Left renal pelvis (tissue), 4 donors: ENCODE results near the gene JAKMIP2. TPM values are rescaled to one million over a fixed set of nuclear protein-coding genes. Genes with fewer than 3 reads are reported as not detected.

Source experiments
- DNase-seq, 4 donors: peaks; one replicate each; pipeline ENCODE4 v3.0.0-alpha.2; 2013; ENCODE audit warnings: low read depth in 4 of 4, low spot score in 3 of 4
- polyA plus RNA-seq, 4 donors: library from polyadenylated mRNA; unstranded; fragments of 120-200 nt; gene quantifications; one replicate each; pipeline ENCODE4 v1.2.1, GENCODE V29; 2013; ENCODE audit not compliant: insufficient read length in 4 of 4

The JAKMIP2 gene
- polyA plus RNA-seq, 4 donors: 4.0 to 7.4 (median 6.1) TPM

DNA sequence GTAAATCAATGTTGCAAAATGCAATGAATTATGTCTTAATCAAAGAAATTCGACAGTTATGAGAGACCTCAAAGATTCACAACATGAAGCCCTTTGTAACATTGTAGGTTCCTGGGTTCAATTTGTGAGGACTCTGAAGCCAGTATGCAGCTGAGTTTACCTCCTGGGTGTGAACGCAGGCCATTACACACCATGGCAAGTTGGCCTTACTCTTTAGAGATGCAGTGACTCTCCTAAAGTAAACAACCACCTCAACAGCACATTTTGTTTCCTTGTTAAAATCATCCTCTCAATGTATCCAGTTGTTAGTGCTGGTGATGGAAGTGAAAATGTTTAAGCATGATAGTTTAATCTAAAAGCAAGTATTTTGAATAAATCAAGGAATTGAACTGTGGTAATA, 73.8 kb downstream of the JAKMIP2 start:
- DNase-seq: no peak

DNA sequence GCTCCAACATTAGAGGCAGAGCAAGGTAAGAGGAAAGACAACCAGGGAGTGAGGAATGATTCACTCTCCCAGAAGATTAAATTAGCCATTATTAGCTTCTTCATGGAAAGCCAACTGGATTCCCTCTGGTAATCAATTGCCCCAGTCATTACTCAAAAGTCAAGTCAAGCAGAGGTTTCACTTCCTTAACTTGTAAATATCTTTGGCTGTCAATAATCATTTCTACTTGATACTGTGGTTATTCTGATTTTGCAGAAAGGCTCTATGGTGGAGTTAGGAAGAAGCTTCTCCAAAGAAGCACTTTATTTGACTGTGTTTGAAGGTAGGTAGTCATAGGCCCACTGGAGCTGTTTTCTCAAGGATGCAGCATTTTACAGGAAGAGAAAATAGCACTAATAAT, 78.0 kb downstream of the JAKMIP2 start:
- no peak for DNase-seq

DNA sequence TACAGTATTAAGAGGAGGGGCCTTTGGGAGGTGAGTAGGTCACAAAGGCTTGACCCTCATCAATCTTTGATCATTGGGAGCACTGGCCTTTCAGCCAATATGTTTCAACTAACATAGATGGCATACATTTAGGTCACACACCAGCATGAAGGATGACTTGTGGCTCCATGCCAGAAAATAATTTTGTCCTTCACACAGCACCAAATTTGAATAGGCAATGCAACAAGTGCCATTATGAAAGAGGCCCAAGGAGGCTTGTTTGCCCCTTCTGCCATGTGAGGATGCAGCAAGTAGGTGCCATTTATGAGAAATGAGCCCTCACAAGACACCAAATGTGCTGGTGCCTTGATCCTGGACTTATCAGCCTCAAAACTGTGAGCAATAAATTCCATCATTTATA, 81.1 kb downstream of the JAKMIP2 start:
- no peak for DNase-seq

DNA sequence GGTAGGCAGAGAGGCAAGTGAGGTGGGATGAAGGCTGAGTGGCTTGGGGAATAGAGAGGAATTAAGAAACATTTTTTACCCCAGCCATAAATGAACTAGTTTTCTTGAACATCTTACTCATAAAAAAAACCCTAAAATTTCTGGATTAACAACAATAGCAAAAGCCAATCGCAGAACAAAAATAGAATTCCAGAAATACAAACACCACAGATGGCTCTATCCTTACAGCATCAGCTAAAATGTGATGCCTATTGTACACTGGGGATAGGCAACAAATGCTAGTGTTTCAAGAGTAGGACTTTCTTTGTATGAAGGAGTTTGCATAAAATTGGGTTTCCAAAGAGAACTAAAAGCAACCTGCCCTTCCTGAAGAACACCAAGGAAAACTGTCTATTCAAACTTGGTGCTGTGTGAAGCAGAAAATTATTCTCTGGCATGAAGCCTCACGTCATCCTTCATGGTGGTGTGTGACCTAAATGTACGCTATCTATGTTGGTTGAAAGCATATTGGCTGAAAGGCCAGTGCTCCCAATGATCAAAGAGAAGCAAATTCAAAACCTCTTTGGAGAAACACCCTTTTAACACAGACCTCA, 82.9 kb downstream of the JAKMIP2 start:
- no peak for DNase-seq

DNA sequence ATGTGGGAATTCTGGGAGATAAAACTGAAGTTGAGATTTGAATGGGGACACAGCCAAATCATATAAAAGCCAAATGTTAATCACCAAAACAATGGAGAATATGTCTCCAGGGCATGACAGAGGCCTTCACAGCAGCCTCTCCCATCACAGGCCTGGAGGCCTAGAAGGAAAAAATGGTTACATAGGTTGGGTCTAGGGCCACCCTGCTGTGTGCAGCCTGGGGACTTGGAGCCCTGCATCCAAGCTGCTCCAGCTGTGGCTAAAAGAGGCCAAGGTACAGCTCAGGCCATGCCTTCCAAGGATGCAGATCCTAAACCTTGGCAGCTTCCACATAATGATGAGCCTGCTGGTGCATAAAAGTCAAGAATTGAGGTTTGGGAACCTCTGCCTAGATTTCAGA, 85.1 kb downstream of the JAKMIP2 start:
- DNase-seq: no peak

DNA sequence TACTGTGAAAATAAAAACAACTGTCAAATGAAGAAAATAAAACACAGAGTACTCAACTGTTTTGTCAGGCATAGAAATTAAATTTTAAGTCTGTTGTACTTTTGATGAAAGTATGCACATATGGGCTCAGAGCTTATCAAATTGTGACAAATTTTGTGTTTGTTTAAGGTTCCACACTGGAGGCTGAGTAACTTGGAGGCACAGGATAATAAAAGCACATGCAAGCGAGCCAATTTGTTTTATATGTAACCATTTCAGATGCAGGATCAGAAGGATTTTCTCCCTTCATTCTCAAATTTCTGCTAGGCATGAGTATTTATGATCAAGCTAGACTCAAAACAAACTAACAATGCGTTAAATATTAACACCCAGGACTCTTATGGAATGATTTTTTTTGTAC, 87.8 kb downstream of the JAKMIP2 start:
- DNase-seq: no peak

DNA sequence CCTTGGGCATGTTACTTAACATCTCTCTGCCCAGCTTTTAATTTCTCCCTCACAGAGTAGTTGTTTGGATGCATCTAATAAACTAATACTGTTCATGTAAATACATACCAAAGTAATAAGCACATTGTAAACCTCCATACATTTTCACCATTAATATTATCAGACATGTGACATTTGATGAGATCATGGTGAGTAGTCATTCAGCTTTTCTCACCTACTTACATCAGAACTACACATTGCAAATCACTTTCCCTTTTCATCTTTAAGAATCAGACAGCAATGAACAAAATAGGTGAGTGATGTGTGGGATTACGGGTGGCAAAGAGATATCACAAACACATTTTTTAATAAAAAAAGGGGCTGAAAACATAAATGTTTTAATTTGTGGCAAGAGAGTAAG, 89.3 kb downstream of the JAKMIP2 start:
- no peak for DNase-seq

DNA sequence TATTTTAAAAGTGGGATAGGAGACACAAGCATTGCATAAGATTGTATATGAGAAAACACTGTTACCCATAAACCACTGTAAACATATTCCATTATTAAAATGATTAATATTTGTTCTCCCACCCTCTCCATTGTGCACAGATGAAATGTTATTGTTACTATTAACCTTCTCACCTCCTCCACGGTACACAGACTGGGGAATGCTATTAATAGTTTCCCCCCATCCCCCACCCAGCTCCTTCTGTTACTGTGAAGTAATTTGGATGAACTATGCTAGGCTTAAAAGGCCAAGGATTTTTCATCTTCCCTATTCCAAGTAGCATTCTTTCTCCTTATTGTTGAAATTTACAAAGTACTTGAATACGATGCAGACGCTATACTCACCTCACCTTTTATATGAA, 91.4 kb downstream of the JAKMIP2 start:
- DNase-seq: peak; percentile 16 to 44 (median 30)

DNA sequence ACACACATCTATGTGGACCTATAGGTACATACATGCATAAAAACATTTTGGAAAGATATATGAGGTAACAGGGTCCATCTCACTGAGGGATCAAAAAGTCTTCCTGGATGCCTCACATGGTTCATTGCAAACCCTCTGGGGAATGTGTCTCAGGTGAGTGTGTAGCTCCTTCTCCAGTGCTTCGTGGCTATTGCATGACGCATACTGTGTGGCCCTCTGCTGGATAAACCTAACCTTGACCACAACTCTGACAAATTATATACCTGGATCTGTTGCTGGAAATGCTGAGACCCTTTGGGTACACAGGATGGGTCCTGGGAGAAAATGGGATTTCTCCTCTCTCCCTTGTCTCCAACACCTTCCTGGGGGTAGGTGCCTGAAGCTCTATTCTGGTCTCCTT, 91.9 kb downstream of the JAKMIP2 start:
- DNase-seq: no peak

DNA sequence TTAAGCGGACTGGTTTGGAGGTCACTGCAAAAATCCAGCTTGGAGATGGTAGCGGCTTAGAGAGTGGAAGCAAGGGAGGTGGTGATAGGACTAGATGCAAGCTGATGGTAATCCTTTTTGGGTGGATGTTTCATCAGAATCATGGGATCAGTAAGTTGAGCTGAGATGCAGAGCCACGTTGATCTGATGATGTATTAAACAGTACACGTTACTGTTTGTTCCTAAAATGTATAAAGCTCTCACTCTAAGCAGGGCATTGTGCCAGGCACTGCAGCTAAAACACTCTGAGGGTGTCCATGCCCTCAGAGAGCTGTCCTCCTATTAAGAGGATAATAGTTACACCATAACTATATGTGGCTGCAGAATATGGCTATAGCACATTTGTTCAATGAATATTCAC, 93.1 kb downstream of the JAKMIP2 start:
- no peak for DNase-seq

DNA sequence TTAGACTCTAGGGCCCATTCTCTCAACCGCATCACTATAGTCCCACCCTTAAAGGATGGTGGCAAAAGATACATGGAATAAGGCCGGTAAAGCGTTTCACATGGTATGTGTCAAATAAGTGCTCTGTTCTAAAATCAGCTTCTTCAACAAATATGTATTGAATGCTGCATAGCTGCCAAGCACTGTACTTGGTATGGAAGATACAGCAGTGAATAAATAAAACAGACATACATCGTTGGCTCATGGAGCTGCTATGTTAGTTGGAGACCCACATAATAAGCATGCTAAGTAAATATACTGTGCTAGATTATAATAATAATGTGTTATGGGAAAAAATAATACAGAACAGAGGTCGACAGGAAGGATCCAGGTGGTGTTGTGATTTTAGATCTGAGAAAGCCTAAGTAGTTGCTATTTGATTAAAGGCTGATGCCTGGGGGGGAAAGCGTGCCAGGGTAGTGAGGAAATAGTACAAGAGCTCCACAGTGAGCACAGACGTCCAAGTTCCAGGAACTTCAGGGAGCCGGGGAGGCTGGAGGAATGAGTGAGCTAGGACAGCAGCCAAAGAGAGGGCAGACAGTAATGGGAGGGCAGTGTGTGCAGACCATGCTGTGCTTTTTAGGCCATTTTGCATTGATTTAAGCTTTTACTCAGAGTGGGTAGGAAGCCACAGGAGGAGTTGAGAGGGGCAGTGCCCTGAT, 93.7 kb downstream of the JAKMIP2 start:
- no peak for DNase-seq

DNA sequence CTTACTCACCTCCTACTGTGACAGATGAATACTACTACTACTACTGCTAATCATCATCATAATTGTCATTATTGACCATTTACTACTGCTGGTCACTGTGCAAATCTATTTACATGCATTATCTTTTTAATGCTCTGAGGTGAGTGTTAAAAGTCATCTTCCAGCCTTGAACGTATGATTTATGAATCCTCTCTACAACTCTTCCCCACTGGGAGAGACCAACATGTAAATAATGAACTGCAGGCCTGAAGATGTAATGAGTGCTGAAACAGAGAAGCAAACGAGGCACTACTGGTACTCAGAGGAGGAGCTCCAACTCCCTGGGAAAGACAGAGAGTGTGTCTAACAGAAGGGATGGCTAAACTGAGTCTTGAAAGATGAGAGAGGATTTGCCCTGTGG, 95.4 kb downstream of the JAKMIP2 start:
- no peak for DNase-seq

DNA sequence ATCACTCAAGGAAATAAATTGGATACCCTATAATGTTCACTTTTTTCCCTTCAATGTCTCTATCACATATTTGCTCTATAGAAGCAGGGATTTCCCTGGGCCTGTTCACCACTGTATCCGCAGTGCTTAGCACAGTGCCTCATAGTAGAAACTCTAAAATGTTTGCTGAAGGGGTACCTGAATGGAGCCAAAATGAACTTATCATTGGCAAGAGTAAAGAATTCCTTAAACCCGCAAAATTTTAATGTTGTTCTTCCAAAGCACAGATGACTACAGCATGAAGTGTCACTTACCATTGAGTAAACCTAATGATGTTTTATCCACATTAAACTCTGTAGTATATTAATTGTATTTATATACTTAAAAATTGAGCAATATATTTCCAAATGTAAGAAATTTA, 96.1 kb downstream of the JAKMIP2 start:
- DNase-seq: no peak

DNA sequence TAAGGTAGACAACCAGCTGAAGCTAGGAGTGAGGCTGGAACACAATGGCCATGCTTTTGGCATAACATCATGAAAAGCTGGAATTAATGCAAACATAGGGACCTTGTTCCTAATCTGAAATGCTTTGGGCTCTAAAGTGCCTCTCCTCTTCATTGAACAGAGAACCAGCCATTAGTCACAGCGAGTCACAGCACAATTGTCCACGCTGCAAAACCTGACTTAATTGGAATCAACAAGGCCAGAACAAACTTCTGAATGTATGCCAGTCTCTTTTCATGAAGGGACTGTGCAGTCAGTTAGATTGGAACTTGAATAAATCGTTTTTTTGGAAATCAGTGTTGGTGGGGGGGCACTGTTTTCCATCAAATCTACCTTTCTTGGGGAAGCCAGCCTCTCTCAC, 96.5 kb downstream of the JAKMIP2 start:
- DNase-seq: no peak

DNA sequence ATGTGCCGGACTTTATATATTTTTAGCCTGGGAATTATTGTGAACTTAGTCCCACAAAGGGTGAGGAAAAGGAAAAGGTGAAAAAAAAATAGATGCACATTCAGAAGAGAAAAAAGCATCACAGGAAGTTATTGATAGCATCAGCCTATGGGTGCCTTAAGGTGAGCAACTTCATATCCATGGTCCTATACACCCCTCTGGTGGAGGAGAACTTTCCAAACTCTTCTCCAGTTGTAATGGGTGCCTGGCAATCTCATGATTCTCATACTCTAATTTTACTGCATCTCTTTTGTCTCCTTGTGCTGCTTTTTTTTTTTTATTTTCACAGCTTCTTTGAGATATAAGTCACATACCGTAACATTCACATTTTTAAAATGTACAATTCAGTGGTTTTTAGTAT, 107.4 kb downstream of the JAKMIP2 start:
- DNase-seq: no peak

DNA sequence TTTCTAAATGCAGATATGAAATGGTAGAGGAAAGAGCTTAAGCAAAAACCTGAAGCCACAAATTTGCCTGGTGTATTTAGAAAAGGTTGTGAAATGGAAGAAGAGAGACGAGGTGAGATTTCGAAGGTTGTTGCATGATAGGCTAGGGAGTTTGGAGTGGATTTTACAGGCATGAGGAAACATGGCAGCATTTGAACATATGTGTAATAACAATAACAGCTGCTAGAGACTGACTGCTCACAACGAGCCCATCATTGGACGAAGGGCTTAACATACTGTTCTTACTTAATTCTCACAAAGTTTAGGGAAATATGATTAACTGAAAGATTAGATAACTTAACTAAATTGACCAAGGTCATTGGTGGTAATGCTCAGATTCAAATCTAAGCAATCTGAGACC, 108.1 kb downstream of the JAKMIP2 start:
- no peak for DNase-seq

DNA sequence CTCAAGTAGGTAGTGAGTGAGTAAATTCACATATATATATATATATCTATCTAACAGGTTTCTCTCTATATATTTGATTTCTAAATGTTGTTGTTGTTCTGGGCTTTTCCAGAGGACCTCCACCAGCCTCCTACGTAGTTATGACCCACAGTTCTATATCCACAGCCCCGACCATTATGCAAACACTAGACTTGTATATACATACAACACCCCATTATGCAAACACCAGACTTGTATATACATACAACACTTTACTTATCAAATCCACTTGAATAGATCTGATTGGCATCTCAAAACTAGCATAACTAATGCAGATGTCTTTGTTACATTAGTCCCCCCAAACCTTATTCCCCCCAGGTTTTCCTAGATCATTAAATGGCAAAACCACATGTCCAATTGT, 108.7 kb downstream of the JAKMIP2 start:
- DNase-seq: no peak

DNA sequence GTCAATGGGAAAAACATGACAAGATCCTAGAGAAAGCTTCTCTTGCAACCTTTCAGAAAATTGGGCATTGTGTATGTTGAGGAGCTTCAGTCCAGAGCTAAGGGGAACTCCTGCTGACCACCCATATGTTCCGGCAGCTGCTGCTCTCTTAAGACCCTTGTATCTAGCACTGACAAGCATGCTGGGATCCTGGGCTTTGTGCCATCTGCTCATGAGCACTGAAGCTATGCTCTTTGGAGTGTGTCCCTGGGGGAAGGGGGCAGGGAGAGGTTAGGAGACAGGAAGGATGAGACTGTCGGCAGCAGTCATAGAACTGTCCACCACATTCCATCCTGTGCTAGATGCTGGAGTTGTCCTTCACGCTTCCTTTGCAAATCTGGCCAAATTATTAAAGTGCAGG, 109.3 kb downstream of the JAKMIP2 start:
- DNase-seq: no peak

DNA sequence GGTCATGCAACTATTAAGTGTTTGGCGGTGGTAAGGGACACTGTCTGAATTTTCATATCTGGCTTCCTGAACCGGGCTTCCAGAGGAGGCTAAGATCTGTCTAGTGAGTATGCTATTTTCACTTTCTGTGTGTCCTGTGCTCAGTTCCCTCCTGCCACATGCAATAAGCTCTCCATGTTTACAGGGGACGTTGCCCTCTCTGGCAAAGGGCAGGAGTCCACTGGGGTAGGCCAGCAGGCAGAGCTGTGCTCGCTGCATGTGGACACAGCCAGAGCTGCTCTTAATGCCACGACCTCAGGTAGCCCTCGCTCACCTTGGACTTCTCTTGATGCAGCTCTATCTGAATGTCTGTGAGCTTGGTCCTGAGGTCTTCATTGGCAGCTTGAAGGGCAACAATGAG, 111.2 kb downstream of the JAKMIP2 start:
- no peak for DNase-seq

DNA sequence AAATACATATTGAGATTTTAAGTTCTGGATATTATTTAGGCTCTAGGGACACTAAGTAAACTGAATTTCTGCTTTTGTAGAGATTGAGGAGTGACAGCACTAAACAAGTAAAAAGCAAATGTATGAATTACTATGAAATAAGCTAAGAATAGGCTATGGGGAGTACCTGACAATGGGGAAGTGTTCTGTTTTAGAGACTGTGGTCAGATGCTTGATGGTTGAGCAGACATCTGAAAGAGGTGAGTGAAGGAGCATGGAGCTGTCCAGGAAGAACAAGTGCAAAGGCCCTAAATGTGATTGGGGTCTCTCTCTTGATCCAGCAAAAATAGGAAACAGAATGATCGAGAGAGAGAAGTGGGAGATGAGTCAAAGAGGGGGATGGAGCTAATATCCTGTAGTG, 111.7 kb downstream of the JAKMIP2 start:
- DNase-seq: no peak

DNA sequence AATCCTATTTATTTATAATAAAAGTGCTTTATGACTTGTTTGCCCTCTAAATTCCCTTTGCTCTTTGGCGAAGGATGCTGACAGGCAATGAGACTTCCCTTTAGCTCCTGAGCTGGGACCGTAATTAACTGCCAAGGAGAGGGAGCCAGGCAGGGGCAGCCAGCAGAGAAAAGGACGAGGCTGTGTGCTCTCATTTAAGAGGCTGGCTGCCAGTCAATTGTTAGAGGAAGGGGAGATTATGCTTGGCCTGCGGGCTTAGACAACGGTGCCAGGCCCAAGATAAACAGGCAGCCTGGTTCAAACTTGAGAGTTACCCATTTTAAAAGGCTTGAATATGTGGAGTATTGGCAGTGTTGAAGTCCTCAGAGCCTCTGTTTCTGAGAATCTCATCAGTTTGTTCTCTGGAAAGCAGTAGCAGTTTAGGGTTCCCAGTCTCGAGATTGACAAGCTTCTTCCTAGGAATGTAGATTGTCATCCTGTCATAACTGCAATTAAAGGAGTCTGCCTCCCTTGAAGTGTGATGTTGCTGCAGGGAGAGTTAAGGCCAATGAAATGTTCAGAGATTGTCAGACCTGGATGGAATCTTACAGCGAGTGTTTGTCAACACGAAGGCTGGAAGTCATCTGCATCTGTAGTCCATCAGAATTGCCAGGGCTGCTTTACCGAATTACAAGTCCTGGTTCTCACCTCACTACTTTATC, 113.2 kb downstream of the JAKMIP2 start:
- no peak for DNase-seq

DNA sequence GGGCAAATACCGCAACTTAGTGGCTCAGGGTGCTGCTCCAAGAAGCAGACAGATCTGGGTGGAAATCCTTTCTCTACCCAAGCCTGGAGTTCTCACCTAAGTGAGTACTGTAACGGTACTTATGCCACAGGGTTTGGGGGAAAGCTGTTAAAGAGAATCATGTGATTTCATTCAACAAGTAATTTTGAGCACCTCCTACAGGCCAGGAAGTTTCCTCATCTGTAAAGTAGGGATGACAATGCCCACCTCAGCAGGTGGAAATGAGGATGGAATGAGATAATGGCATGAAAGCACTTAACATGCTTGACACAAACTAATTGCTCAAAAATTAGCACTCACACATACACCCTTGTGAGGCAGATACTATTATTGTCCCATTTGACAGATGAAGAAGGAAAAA, 114.1 kb downstream of the JAKMIP2 start:
- no peak for DNase-seq
